Effector memory CD8-positive, alpha-beta T cell (primary cell): ENCODE results near the gene HOXB13.

Experiments used
- ATAC-seq: fragments of 150-1000 bp; cut with Tn5 transposase; replicated peaks from 2 replicates; pipeline ENCODE4 v1.10.0; 2021; ENCODE audit warnings: mild to moderate bottlenecking, moderate library complexity
- DNase-seq, 3 experiments: peaks; one replicate each; pipeline ENCODE4 v3.0.0; 2021
- H3K27ac Mint-ChIP-seq, 2 donors: one replicate each; pipeline ENCODE4 v1.8.0; 2022; ENCODE audit warnings: mild to moderate bottlenecking in 2 of 2, mixed read lengths in 2 of 2, moderate library complexity in 2 of 2
- H3K27me3 Mint-ChIP-seq, 2 donors: one replicate each; pipeline ENCODE4 v1.8.0; 2022; ENCODE audit warnings: mixed read lengths in 2 of 2
- H3K36me3 Mint-ChIP-seq: one replicate; pipeline ENCODE4 v1.8.0; 2022; ENCODE audit warnings: mild to moderate bottlenecking, moderate library complexity, mixed read lengths; ENCODE audit not compliant: insufficient read depth
- H3K4me1 Mint-ChIP-seq, 2 donors: one replicate each; pipeline ENCODE4 v1.8.0; 2022; ENCODE audit warnings: low read depth in 2 of 2, mixed read lengths in 2 of 2
- H3K4me3 Mint-ChIP-seq, 2 donors: one replicate each; pipeline ENCODE4 v1.8.0; 2022; ENCODE audit warnings: mild to moderate bottlenecking in 2 of 2, mixed read lengths in 2 of 2, moderate library complexity in 2 of 2
- H3K9me3 Mint-ChIP-seq, 2 donors: one replicate each; pipeline ENCODE4 v1.8.0; 2022; ENCODE audit warnings: mixed read lengths in 2 of 2
- total RNA-seq, 9 experiments: gene quantifications; one replicate each; lab custom pipeline; 2026; lab: John Stamatoyannopoulos, UW

The HOXB13 gene
- total RNA-seq, result 0 to 0.54 (median 0) reads per million in 9 experiments

- peaks cover 26% of the 10 kb centered on the region for H3K36me3 Mint-ChIP-seq
- DNase-seq (peak in 1 of 3 experiments; percentile 24), ATAC-seq (no peak)
- H3K9me3 Mint-ChIP-seq, result no peaks in the 10 kb centered on the region
- H3K27ac Mint-ChIP-seq, result peak within 1 kb of the TSS in 1 of 2 donors; percentile 39
- peaks cover 36 to 37% of the 10 kb centered on the region in 2 donors for H3K4me1 Mint-ChIP-seq
- peak within 1 kb of the TSS; percentile 67 to 73 for H3K4me3 Mint-ChIP-seq
- H3K27me3 Mint-ChIP-seq, result peaks cover 89 to 95% of the 10 kb centered on the region in 2 donors
Measured at GRCh38 chr17:48728232-48729231, at the start of gene HOXB13. Gene HOXB13 (minus strand): TSS chr17:48728750. CDS start chr17:48728593, 157 bp downstream.

- Mint-ChIP-seq H3K9me3 (no peaks in the 10 kb centered on the region), H3K4me1 (no peaks in the 10 kb centered on the region), H3K36me3 (peaks cover 3% of the 10 kb centered on the region), H3K27ac (no peak overlapping the region), H3K27me3 (peaks cover 28 to 45% of the 10 kb centered on the region in 2 donors), H3K4me3 (no peak overlapping the region)
- ATAC-seq, result no peak
- DNase-seq, result no peak
Measured at GRCh38 chr17:48776602-48777001, 48.1 kb upstream of the HOXB13 start.

GRCh38 chr17:48773245-48773644, 44.7 kb upstream of the HOXB13 start:
- no peaks in the 10 kb centered on the region for H3K4me1 Mint-ChIP-seq
- no peak for ATAC-seq
- DNase-seq, result no peak
- H3K36me3 Mint-ChIP-seq, result peaks cover 3% of the 10 kb centered on the region
- peaks cover 51 to 67% of the 10 kb centered on the region in 2 donors for H3K27me3 Mint-ChIP-seq
- no peak overlapping the region for H3K27ac Mint-ChIP-seq
- no peaks in the 10 kb centered on the region for H3K9me3 Mint-ChIP-seq
- no peak overlapping the region for H3K4me3 Mint-ChIP-seq

GRCh38 chr17:48770954-48771353, 42.4 kb upstream of the HOXB13 start:
- Mint-ChIP-seq H3K27me3 (peaks cover 45 to 74% of the 10 kb centered on the region in 2 donors), H3K36me3 (no peaks in the 10 kb centered on the region), H3K9me3 (no peaks in the 10 kb centered on the region), H3K4me1 (no peaks in the 10 kb centered on the region), H3K4me3 (no peak overlapping the region), H3K27ac (no peak overlapping the region)
- no peak for DNase-seq
- ATAC-seq, result no peak

- ATAC-seq (no peak), DNase-seq (no peak)
- no peaks in the 10 kb centered on the region for H3K4me1 Mint-ChIP-seq
- H3K27ac Mint-ChIP-seq, result no peak overlapping the region
- no peaks in the 10 kb centered on the region for H3K9me3 Mint-ChIP-seq
- H3K27me3 Mint-ChIP-seq, result peaks cover 41 to 80% of the 10 kb centered on the region in 2 donors
- H3K4me3 Mint-ChIP-seq, result no peak overlapping the region
- no peaks in the 10 kb centered on the region for H3K36me3 Mint-ChIP-seq
Measured at GRCh38 chr17:48769009-48769675, 40.6 kb upstream of the HOXB13 start.

- ATAC-seq (no peak), DNase-seq (no peak)
- Mint-ChIP-seq H3K4me1 (no peaks in the 10 kb centered on the region), H3K36me3 (no peaks in the 10 kb centered on the region), H3K27me3 (peaks cover 59 to 81% of the 10 kb centered on the region in 2 donors), H3K9me3 (no peaks in the 10 kb centered on the region), H3K4me3 (no peak overlapping the region), H3K27ac (no peak overlapping the region)
Measured at GRCh38 chr17:48767263-48767774, 38.8 kb upstream of the HOXB13 start.

- Mint-ChIP-seq H3K36me3 (peaks cover 2% of the 10 kb centered on the region), H3K9me3 (no peaks in the 10 kb centered on the region), H3K4me1 (no peaks in the 10 kb centered on the region), H3K27ac (no peak overlapping the region), H3K27me3 (peaks cover 70 to 92% of the 10 kb centered on the region in 2 donors), H3K4me3 (no peak overlapping the region)
- DNase-seq, result no peak
- no peak for ATAC-seq
Measured at GRCh38 chr17:48761114-48761513, 32.6 kb upstream of the HOXB13 start.

GRCh38 chr17:48760411-48760810, 31.9 kb upstream of the HOXB13 start:
- Mint-ChIP-seq H3K4me3 (no peak overlapping the region), H3K36me3 (peaks cover 2% of the 10 kb centered on the region), H3K27me3 (peaks cover 77 to 92% of the 10 kb centered on the region in 2 donors), H3K9me3 (no peaks in the 10 kb centered on the region), H3K4me1 (no peaks in the 10 kb centered on the region), H3K27ac (no peak overlapping the region)
- no peak for DNase-seq
- ATAC-seq, result no peak

GRCh38 chr17:48759288-48759687, 30.7 kb upstream of the HOXB13 start:
- Mint-ChIP-seq H3K4me1 (peaks cover 3 to 4% of the 10 kb centered on the region in 2 donors), H3K27me3 (peaks cover 80 to 96% of the 10 kb centered on the region in 2 donors), H3K4me3 (no peak overlapping the region)

GRCh38 chr17:48757524-48757961, 29.0 kb upstream of the HOXB13 start:
- Mint-ChIP-seq H3K36me3 (peaks cover 4% of the 10 kb centered on the region), H3K27me3 (peaks cover 80 to 96% of the 10 kb centered on the region in 2 donors), H3K4me1 (peaks cover 11 to 14% of the 10 kb centered on the region in 2 donors), H3K9me3 (no peaks in the 10 kb centered on the region), H3K27ac (no peak overlapping the region), H3K4me3 (no peak overlapping the region)
- ATAC-seq (no peak), DNase-seq (no peak)

More at GRCh38 chr17:48759288-48759687, 30.7 kb upstream of the HOXB13 start:
- H3K27ac Mint-ChIP-seq, result no peak overlapping the region
- peaks cover 2% of the 10 kb centered on the region for H3K36me3 Mint-ChIP-seq
- H3K9me3 Mint-ChIP-seq, result no peaks in the 10 kb centered on the region
- DNase-seq, result no peak
- ATAC-seq, result no peak

GRCh38 chr17:48756830-48757251, 28.3 kb upstream of the HOXB13 start:
- ATAC-seq, result no peak
- Mint-ChIP-seq H3K4me1 (peaks cover 14 to 16% of the 10 kb centered on the region in 2 donors), H3K9me3 (no peaks in the 10 kb centered on the region), H3K27me3 (peaks cover 80 to 96% of the 10 kb centered on the region in 2 donors), H3K27ac (no peak overlapping the region), H3K4me3 (no peak overlapping the region), H3K36me3 (peaks cover 8% of the 10 kb centered on the region)
- DNase-seq, result no peak

GRCh38 chr17:48755356-48755755, 26.8 kb upstream of the HOXB13 start:
- Mint-ChIP-seq H3K36me3 (peaks cover 8% of the 10 kb centered on the region), H3K4me1 (peaks cover 14 to 16% of the 10 kb centered on the region in 2 donors), H3K27ac (no peak overlapping the region), H3K27me3 (peaks cover 78 to 98% of the 10 kb centered on the region in 2 donors), H3K4me3 (no peak overlapping the region), H3K9me3 (no peaks in the 10 kb centered on the region)
- ATAC-seq, result no peak
- DNase-seq, result no peak
